ENCODE measurements around the gene VDAC1.
"Not testable (repeated sequence)": the region's sequence is repeated elsewhere in the genome, so short reads cannot be mapped to it uniquely, and the experiment has no call there.

The VDAC1 gene

DNA sequence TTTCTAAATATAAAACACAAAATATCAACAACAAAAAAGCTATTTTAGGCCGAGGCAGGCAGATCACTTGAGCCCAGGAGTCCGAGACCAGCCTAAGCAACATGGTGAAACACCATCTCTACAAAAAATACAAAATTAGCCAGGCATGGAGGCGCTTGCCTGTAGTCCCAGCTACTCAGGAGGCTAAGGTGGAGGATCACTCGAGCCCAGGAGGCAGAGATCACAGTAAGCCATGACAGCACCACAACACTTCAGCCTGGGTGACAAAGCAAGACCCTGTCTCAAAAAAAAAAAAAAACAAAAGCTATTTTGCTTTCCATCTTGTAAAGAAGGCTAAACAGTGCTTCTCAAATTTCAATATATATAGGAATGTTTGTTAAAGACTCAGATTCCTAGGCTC, 47.7 kb downstream of the VDAC1 start:
- TF ChIP-seq, protein P1, sequence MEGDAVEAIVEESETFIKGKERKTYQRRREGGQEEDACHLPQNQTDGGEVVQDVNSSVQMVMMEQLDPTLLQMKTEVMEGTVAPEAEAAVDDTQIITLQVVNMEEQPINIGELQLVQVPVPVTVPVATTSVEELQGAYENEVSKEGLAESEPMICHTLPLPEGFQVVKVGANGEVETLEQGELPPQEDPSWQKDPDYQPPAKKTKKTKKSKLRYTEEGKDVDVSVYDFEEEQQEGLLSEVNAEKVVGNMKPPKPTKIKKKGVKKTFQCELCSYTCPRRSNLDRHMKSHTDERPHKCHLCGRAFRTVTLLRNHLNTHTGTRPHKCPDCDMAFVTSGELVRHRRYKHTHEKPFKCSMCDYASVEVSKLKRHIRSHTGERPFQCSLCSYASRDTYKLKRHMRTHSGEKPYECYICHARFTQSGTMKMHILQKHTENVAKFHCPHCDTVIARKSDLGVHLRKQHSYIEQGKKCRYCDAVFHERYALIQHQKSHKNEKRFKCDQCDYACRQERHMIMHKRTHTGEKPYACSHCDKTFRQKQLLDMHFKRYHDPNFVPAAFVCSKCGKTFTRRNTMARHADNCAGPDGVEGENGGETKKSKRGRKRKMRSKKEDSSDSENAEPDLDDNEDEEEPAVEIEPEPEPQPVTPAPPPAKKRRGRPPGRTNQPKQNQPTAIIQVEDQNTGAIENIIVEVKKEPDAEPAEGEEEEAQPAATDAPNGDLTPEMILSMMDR (conservative IDR thresholded peaks at IDR 0.05; ENCODE audit: low read depth, low read length): no peak
- DNase-seq (ENCODE audit: low read depth): no peak
- no peak overlapping the region for H3K4me3 ChIP-seq (ENCODE audit: low read length)

DNA sequence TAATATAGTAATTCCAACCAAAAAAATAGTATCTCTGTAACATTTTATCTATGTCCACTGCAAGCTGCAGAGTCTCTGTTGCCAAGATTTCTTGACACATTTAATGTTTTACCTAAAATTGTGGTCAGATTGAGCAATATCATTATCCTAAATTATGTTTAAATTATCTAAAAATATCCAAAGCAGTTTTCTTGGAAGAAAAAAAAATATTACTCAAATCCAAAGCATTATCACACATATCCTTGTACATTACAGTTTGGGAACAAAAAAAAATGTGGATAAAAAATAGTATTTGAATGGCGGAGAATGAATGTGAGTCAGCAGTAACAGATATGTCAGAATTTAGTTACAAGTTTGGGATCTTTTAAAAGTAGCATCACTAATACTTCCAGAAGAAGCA, 48.6 kb downstream of the VDAC1 start:
- DNase-seq (ENCODE audit: low read depth); H3K4me3 ChIP-seq (ENCODE audit: low read length): not testable (repeated sequence)

DNA sequence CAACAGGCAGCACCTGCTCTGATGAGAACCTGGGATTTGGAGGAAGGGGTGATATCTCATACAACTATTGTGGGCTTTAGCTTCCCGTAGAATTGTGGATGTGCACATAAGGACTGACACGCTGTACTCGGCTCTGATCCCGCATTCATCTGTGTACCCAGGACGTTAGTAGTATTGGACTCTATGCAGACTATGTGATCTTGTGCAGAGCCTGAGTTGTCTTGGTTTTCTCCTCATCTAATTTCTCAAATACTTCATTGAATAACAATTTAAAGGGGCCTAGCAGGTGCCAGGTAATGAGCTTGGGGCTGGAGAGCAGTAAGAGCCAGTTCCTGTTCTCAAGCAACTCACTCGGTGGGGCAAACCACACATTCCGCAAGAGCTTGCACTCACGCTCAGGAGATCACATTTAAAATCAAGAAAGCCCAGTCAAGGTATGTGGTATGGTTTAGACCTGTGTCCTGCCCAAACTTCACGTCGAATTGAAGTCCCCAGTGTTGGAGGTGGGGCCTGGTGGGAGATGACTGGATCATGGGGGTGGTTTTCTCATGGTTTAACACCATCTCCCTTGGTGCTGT, 51.1 kb downstream of the VDAC1 start:
- DNase-seq (ENCODE audit: low read depth): no peak
- no peak overlapping the region for H3K4me3 ChIP-seq (ENCODE audit: low read length)
- TF ChIP-seq, protein P1 (conservative IDR thresholded peaks at IDR 0.05; ENCODE audit: low read depth, low read length): no peak

DNA sequence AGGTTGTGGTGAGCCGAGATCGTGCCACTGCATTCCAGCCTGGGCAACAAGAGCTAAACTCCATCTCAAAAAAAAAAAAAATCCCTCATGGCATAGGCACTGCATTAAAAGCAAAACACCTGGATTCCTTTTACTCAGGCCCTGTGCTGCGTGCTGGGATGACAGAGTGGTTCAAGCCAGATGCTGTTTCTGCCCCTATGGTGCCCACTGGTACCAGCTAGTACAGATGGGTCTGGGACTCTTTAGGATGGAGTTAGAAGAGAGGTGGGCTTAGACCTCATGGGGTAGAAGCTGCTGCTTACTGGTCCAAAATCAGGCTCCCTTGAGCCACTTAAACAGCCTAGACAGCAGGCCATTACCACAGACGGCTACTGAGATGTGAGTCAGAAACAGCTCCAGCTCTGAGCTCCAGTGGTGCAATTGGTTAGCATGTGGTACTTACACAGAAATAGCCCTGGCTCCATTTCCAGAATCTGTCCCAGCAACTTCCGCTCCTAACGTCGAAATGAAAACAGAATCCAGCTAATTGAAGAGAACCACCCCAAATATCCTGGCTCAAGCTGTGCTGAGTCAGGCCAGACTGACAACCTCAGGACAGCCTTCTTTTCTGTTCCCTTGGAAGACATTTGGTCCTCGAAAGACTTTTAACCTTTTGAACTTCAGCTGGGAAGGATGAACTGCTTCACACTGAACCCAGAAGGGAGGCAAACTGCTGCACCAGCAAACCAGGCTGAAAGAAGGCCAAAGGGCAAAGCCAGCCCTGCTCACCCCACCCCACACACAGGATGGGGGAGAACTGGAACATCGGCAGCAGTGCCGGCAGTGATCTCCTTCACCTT, 51.8 kb downstream of the VDAC1 start:
- peak; percentile 43 for DNase-seq (ENCODE audit: low read depth)
- TF ChIP-seq, protein P1 (conservative IDR thresholded peaks at IDR 0.05; ENCODE audit: low read depth, low read length): no peak
- H3K4me3 ChIP-seq (ENCODE audit: low read length): no peak overlapping the region

DNA sequence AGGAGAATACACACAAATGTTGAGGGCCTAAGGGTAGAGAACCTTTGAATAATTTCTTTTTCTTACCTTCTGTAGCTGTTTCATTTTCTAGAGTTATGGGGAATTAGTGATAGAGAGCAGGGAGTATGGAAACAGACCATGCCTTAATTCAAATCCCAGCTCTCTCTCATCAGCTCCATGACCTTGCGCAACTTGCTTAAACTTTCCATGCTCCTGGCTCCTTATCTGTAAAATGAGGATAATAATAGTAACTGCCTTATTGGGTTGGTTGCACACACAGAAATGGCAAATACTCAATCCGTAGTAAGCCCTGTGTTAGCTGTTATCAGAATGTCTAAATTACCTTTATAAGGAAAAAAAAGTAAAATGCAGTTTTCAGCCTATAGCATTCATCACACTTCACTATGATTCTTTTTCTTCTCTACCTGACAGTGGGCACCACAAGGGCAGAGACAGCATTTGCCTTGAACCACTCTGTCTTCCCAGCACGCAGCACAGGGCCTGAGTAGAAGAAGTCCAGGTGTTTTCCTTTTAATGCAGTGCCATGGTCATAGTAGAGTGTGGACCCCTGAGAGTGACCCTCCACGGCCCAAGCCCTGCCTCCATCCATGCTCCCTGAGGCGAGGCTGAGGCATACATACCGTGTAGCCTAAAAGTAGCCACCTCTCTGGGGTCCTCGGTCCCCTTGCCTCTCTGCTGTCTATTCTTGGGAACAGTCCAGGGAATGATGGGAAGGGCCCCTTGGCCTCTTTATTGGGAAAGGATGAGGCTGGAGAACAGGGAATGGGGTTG, 53.8 kb downstream of the VDAC1 start:
- no peak for DNase-seq (ENCODE audit: low read depth)
- H3K4me3 ChIP-seq (ENCODE audit: low read length): no peak overlapping the region
- TF ChIP-seq, protein P1 (conservative IDR thresholded peaks at IDR 0.05; ENCODE audit: low read depth, low read length): no peak

DNA sequence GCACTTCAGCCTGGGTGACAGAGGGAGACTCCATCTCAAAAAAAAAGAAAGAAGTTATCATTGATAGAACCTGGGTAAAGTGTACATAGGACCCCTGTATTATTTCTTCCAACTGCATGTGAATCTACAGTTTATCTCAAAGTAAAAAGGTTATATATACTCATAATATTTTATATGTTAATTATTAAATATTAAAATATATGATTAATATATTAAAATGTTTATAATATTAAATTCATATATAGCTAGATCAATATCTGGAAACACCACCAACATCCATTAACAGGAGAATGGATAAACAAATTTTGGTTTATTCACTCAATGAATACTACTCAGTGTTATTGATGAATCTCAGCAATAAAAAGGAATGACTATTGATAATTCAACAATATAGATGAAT, 56.1 kb downstream of the VDAC1 start:
- TF ChIP-seq, protein P1 (conservative IDR thresholded peaks at IDR 0.05; ENCODE audit: low read depth, low read length): no peak
- no peak for DNase-seq (ENCODE audit: low read depth)
- no peak overlapping the region for H3K4me3 ChIP-seq (ENCODE audit: low read length)

DNA sequence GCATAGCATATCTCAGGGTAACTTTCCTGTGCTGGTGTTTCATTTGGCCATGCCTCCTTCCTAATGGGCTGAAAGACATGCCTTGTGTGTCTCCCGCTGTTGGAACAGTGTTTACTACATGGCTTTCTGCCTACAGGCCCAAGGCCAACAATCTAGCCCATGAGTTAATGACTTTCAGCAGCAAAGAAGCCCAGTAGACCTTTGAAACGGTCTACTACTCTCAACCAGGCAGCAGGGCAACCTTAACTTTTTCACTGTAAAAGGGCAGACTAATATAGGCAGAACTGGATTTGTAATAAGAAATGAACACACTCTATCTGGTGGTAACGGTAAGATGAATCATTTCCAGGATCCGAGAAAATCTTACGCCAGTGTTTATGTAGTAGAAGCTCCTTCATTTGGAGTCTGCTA, 57.3 kb downstream of the VDAC1 start:
- TF ChIP-seq, protein P1 (conservative IDR thresholded peaks at IDR 0.05; ENCODE audit: low read depth, low read length): no peak
- DNase-seq (ENCODE audit: low read depth): no peak

More for the DNA sequence above, 57.3 kb downstream of the VDAC1 start:
- no peak overlapping the region for H3K4me3 ChIP-seq (ENCODE audit: low read length)
